Upper lobe of left lung (tissue), 4 donors: Measurements from ENCODE around the gene EHD3.

Experiments
- CTCF ChIP-seq, 6 experiments: fragments of 450-650 bp in 4 of 6; fragments of 200-600 bp in 2 of 6; sonication (generic) in 2 of 6; IDR thresholded peaks; one replicate each; pipeline ENCODE4 v1.5.1; 2016 to 2019; ENCODE audit warnings: antibody characterized with exemption in 6 of 6
- POLR2AphosphoS5 ChIP-seq, 2 donors: sonication (generic); formaldehyde crosslinking; IDR thresholded peaks; one replicate each; pipeline ENCODE4 v1.5.1; 2017; ENCODE audit warnings: antibody characterized with exemption in 2 of 2

- TF ChIP-seq CTCF (IDR thresholded peaks at IDR 0.05) (no peak), POLR2AphosphoS5 (IDR thresholded peaks at IDR 0.05) (no peak)
Observed at GRCh38 chr2:31270822-31271231, 36.9 kb downstream of the EHD3 start.
